ENCODE results near the gene FOXP3. TPM values are rescaled to one million over a fixed set of nuclear protein-coding genes. Genes with fewer than 3 reads are reported as not detected.

The FOXP3 gene
- total RNA-seq, 1 donor from 2014 or later: 0.21 TPM

DNA sequence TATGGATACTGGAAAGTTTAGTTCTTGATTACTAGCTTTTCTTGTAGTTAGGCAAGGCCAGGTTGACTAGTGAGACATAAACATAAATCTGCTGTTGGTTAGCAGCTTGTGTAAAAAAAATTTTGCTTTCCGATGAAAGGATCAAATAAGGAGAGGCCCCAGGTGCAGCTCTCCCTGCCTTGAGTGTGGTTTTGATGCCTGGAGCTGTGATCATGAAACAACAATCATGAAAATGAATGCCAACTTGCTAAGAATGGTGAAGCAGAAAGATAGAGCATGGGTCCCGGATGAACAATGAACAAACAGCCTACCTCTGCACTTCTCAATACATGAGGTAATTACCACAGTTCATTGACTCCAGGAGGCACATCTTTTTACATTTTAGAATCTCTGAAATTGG is 50.1 kb downstream of the FOXP3 start:
- no peak for DNase-seq

DNA sequence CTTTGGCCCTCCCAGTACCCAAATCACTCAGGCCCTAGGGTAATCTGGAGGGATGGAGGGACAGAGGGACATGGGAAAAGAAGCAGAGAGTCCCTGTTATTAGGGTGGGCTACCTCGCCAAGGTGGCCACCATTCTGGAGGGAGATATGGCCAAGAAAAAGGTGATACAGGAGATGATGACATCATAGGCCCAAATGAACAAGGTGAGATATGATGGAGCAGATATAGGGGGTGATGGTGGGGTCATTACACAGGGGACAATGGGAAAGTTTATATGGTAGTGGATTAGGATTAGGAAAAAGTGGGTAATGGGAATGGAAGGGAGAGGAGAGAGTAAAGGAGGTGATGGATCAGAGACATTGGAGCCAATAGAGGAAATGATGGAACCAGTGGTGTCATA is 51.6 kb downstream of the FOXP3 start:
- DNase-seq: no peak

DNA sequence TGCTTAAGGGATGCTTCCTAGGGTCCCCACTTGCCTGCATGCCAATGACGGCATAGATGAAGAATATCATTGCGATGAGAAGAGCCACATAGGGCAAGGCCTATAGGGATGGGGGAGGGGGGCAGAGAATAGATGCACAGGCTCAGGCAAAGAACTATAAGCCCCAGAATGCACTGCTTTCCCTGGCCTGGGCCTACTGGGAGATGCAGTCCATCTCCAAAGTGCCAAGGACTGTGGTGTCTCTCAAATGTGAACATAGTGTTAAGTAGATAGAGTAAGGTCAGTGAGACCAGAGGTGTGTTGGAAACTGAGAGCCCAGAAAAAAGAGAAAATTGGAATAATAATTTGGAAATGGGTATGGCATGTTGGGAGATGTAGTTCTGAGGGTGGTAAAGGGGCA is 52.3 kb downstream of the FOXP3 start:
- no peak for DNase-seq

DNA sequence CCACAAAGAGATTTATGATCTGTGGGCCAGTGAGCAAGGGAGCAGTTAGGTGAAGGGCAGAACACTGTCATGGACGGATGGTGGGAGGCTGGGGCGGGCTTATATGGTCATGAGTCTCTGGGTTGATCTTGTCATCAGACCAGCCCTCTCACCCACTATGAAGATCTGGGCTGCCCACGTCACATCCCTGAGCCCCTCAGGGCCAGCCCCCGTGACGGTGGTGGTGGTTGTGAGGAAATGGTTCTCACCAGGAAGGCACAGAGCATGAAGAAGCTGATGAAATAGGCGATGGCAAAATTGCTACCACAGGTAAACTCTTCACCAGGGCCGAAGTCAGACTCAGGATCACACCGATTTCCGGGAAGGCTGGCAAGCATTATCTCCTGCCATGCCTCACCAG is 53.4 kb downstream of the FOXP3 start:
- no peak for DNase-seq

- no peak for DNase-seq
Measured at GRCh38 chrX:49210406-49210805, 54.1 kb downstream of the FOXP3 start.

- DNase-seq: no peak
Measured at GRCh38 chrX:49209434-49210251, 54.9 kb downstream of the FOXP3 start.

DNA sequence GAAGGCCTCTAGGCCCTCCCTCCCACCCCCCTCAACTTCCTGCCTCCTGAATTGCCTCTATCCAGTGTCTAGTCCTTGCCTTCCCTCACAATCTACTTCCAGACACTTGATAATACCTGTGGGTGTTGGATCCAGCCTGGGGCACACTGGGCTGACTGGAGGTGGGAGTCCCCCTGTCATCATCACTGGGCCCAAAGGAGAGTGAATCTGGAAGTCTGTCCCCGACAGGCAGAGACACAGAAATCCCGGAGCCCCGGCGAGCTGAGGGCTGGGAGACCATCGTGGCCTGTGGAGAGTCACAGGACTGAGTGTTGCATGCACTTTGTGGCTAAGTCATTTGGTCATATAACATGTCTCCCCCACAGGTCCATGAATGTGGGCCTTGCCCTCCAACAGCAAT is 56.1 kb downstream of the FOXP3 start:
- no peak for DNase-seq

- no peak for DNase-seq
Measured at GRCh38 chrX:49206543-49206942, 58.0 kb downstream of the FOXP3 start.

- no peak for DNase-seq
Measured at GRCh38 chrX:49205443-49205842, 59.1 kb downstream of the FOXP3 start.

DNA sequence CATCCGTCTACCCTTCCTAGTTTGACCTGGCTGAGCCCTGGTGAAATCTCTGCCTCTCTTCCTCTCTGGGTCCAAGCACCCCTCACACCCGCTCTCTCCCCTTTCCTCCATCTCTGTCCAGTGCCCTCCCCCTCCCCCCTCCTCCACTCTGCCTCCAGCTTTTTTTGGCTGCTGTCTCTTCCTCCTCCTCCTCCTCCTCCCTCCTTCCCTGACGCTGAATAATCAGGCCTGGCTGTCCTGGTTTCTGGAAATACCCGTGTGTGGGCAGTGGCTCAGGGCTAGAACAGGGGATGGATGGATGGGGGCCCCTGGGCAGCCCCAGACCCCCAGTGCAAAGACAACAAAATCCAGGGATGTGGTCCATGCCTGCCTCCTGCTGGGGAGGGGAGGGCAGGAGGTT is 59.8 kb downstream of the FOXP3 start:
- DNase-seq: no peak

DNA sequence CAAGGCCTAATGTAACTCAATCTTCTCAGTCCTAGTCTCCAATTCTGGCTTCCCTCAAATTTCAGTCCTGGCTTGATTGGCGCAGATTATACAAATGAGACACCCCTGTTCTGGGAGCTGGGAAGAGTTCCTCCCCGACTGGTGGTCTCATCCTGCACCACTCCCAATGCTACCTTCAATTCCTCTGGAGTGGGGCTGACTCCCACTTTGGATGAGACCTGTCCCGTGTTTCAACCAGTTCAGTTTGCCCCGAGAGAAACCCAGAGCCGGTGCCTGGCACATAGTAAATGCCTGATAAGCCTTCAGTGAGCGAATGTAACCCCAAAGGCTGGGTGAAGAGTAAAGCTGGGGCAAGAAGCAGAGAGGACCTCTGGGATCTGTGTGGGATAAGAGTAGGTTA is 60.5 kb downstream of the FOXP3 start:
- DNase-seq: no peak

GRCh38 chrX:49203536-49203935 is 61.0 kb downstream of the FOXP3 start:
- DNase-seq: no peak

DNA sequence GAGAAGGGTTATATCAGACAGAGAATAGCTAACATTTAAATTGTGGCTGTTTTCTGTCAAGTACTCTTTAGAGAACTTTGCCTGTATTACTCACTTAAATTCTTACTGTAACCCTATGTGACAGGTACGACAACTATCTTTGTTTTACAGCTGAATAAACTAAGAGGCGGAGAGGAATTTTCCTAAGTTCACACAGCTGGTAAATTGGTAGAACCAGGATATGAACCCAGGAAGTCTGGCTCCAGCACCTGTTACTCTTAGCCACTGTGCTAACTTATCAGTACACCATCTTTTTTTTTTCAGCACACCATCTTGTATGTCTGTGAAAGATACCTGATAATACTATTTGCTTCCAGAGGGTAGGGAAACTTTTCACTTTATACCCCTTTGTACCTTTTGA is 62.5 kb downstream of the FOXP3 start:
- DNase-seq: no peak

Other genes starting within 250 kb of the FOXP3 start
- gene TFE3, start 221.4 kb downstream of the FOXP3 start, total RNA-seq: 27.1 TPM
- 2.7 TPM for gene CCDC120, start 205.7 kb downstream of the FOXP3 start, total RNA-seq
- 1.3 TPM for gene PRAF2, start 190.7 kb downstream of the FOXP3 start, total RNA-seq
- gene WDR45, start 184.8 kb downstream of the FOXP3 start, total RNA-seq: 20.3 TPM
- gene GPKOW, start 141.0 kb downstream of the FOXP3 start, total RNA-seq: 22.9 TPM
- 3.5 TPM for gene MAGIX, start 102.0 kb downstream of the FOXP3 start, total RNA-seq
- gene PLP2, start 92.8 kb downstream of the FOXP3 start, total RNA-seq: 16.5 TPM
- 7.7 TPM for gene PRICKLE3, start 78.3 kb downstream of the FOXP3 start, total RNA-seq
- 1.1 TPM for gene SYP, start 64.5 kb downstream of the FOXP3 start, total RNA-seq
- gene CACNA1F, start 31.4 kb downstream of the FOXP3 start, total RNA-seq: not detected
- 10.6 TPM for gene CCDC22, start 29.2 kb downstream of the FOXP3 start, total RNA-seq
- gene PPP1R3F, start 5.1 kb upstream of the FOXP3 start, total RNA-seq: 14.4 TPM
- not detected for gene GAGE10, start 38.9 kb upstream of the FOXP3 start, total RNA-seq
- gene GAGE12J, start 57.3 kb upstream of the FOXP3 start, total RNA-seq: not detected
- not detected for gene GAGE13, start 66.9 kb upstream of the FOXP3 start, total RNA-seq

All from tongue (tissue), 2 donors.